RWPE2 (cell line): ENCODE data around the gene MTAP.

ENCODE experiments used
- ATAC-seq: fragments of 200-7000 bp; cut with Tn5 transposase; 3 replicates; pipeline ENCODE4 v1.9.1; 2021; ENCODE audit warnings: low read depth
- DNase-seq: peaks from one replicate; pipeline ENCODE4 v3.0.0-alpha.2; 2020; ENCODE audit warnings: low spot score
- H3K27ac ChIP-seq: fragments of 450-650 bp; 2 replicates; pipeline ENCODE4 v1.5.1; 2017; ENCODE audit warnings: mild to moderate bottlenecking; ENCODE audit not compliant: poor library complexity, severe bottlenecking
- H3K27me3 ChIP-seq: fragments of 250-450 bp; sonication (Bioruptor Pico); 2 replicates; pipeline ENCODE4 v1.5.1; 2021; ENCODE audit warnings: mild to moderate bottlenecking, moderate library complexity; ENCODE audit not compliant: insufficient read depth, poor library complexity, severe bottlenecking
- H3K36me3 ChIP-seq: fragments of 250-450 bp; sonication (Bioruptor Pico); 2 replicates; pipeline ENCODE4 v1.5.1; 2020; ENCODE audit warnings: low read depth, mild to moderate bottlenecking, moderate library complexity
- H3K4me1 ChIP-seq: fragments of 250-450 bp; sonication (Bioruptor Pico); 2 replicates; pipeline ENCODE4 v1.5.1; 2021; ENCODE audit warnings: mild to moderate bottlenecking, moderate library complexity; ENCODE audit not compliant: insufficient read depth, poor library complexity, severe bottlenecking
- H3K4me3 ChIP-seq: fragments of 250-450 bp; sonication (Bioruptor Pico); 2 replicates; pipeline ENCODE4 v1.5.1; 2021; ENCODE audit warnings: mild to moderate bottlenecking, moderate library complexity; ENCODE audit not compliant: severe bottlenecking
- H3K9me3 ChIP-seq: fragments of 250-450 bp; sonication (Bioruptor Pico); 2 replicates; pipeline ENCODE4 v1.5.1; 2021; ENCODE audit warnings: mild to moderate bottlenecking, moderate library complexity; ENCODE audit not compliant: severe bottlenecking
- CTCF ChIP-seq: fragments of 450-650 bp; IDR thresholded peaks from one replicate; pipeline ENCODE4 v1.5.1; 2017; ENCODE audit warnings: mild to moderate bottlenecking, moderate library complexity; ENCODE audit not compliant: poor library complexity, severe bottlenecking

Gene MTAP

GRCh38 chr9:21810388-21810787, 8.0 kb downstream of the MTAP start:
- Histone ChIP-seq H3K27me3 (no peaks in the 10 kb centered on the region), H3K27ac (peak overlapping the region; percentile 76), H3K9me3 (no peaks in the 10 kb centered on the region), H3K36me3 (peaks cover 79% of the 10 kb centered on the region), H3K4me3 (no peak overlapping the region), H3K4me1 (peaks cover 53% of the 10 kb centered on the region)
- ATAC-seq, result peak; percentile 16; the same call in 1 of the 3 replicates
- no peak for DNase-seq
- TF ChIP-seq CTCF, result no peak

DNA sequence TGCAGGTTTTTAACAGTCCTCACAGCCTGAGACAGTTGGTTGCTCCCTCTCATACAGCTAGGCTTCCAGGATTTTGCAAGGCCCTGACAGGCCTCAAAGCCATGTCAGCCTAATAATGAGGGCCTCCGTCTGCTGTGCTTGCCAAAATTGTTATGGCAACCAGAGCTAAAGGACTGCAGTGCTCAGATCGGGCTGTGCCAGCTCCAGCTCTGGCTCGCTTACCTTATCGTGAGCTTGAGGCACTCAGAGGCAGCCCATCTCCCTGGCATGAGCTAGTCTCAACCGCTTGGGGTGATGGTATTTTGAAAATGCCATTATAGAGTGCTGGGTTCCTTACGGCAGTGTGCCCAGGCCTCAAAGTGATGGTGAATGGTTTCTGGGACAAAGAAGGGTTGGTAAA, 8.4 kb downstream of the MTAP start:
- H3K36me3 ChIP-seq, result peaks cover 79% of the 10 kb centered on the region

GRCh38 chr9:21811914-21812313, 9.5 kb downstream of the MTAP start:
- Histone ChIP-seq H3K27me3 (no peaks in the 10 kb centered on the region), H3K4me3 (no peak overlapping the region), H3K27ac (peak overlapping the region; percentile 76), H3K9me3 (no peaks in the 10 kb centered on the region), H3K36me3 (peaks cover 86% of the 10 kb centered on the region), H3K4me1 (peaks cover 44% of the 10 kb centered on the region)
- DNase-seq, result no peak
- TF ChIP-seq CTCF, result no peak
- ATAC-seq, result no peak

More for the DNA sequence above, 8.4 kb downstream of the MTAP start:
- H3K4me3 ChIP-seq, result no peak overlapping the region
- H3K4me1 ChIP-seq, result peaks cover 49% of the 10 kb centered on the region
- H3K9me3 ChIP-seq, result no peaks in the 10 kb centered on the region
- no peak for DNase-seq
- no peak for TF ChIP-seq CTCF
- no peak for ATAC-seq
- H3K27me3 ChIP-seq, result no peaks in the 10 kb centered on the region
- peak overlapping the region; percentile 76 for H3K27ac ChIP-seq

GRCh38 chr9:21812415-21812814, 10.0 kb downstream of the MTAP start:
- no peak for DNase-seq

More at GRCh38 chr9:21812415-21812814, 10.0 kb downstream of the MTAP start:
- Histone ChIP-seq H3K36me3 (peaks cover 87% of the 10 kb centered on the region), H3K9me3 (no peaks in the 10 kb centered on the region), H3K27me3 (no peaks in the 10 kb centered on the region), H3K4me1 (peaks cover 44% of the 10 kb centered on the region), H3K4me3 (no peak overlapping the region), H3K27ac (peak overlapping the region; percentile 76)
- ATAC-seq, result peak; percentile 82
- TF ChIP-seq CTCF, result no peak
